ENCODE measurements around the gene IQSEC1.

The IQSEC1 gene

DNA sequence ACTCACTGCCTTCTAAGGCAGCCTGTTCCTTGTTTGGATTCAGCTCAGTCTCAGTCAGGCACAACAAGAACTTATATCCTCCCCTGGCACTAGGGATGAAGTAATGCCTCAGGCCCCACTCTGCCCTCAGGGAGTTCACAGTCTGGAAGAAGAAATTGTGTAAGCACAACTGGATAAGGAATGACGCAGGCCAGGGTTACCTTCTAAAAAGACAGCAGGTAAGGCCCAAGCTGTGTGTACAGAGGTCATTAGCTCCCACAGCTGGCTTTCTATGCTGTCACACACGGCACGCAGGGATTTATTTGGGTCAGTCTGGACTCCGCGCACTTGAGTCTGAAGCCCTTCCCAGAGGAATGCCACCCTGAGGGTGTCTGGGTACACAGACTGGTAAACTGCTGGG lies 82.9 kb downstream of the IQSEC1 start:
- Histone ChIP-seq H3K36me3 (ENCODE audit: low read length) (no peaks in the 10 kb centered on the region), H4K20me1 (ENCODE audit: low read depth, low read length) (no peaks in the 10 kb centered on the region), H3K27ac (ENCODE audit: low read depth, low read length) (no peak overlapping the region), H2AFZ (ENCODE audit: low read depth, low read length, severe bottlenecking) (no peak overlapping the region), H3F3A (ENCODE audit: insufficient read depth) (no peaks in the 10 kb centered on the region), H3K9me2 (replicated peaks; ENCODE audit: insufficient read depth, low read length) (no peaks in the 10 kb centered on the region), H3K79me2 (ENCODE audit: insufficient read depth, low read length) (no peaks in the 10 kb centered on the region), H3K4me2 (ENCODE audit: low read depth, low read length, poor library complexity, severe bottlenecking) (no peak overlapping the region), H3K27me3 (ENCODE audit: low read length) (no peaks in the 10 kb centered on the region), H3K9me3 (ENCODE audit: insufficient read depth, low read length) (no peaks in the 10 kb centered on the region), H3K9ac (ENCODE audit: low read length) (no peak overlapping the region), H3K4me3 (ENCODE audit: insufficient read depth, low read length, poor library complexity, severe bottlenecking) (no peak overlapping the region)
- TF ChIP-seq, protein P1, sequence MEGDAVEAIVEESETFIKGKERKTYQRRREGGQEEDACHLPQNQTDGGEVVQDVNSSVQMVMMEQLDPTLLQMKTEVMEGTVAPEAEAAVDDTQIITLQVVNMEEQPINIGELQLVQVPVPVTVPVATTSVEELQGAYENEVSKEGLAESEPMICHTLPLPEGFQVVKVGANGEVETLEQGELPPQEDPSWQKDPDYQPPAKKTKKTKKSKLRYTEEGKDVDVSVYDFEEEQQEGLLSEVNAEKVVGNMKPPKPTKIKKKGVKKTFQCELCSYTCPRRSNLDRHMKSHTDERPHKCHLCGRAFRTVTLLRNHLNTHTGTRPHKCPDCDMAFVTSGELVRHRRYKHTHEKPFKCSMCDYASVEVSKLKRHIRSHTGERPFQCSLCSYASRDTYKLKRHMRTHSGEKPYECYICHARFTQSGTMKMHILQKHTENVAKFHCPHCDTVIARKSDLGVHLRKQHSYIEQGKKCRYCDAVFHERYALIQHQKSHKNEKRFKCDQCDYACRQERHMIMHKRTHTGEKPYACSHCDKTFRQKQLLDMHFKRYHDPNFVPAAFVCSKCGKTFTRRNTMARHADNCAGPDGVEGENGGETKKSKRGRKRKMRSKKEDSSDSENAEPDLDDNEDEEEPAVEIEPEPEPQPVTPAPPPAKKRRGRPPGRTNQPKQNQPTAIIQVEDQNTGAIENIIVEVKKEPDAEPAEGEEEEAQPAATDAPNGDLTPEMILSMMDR (IDR thresholded peaks at IDR 0.05; ENCODE audit: insufficient read depth, low read length, poor library complexity, severe bottlenecking) = no peak
- TF ChIP-seq EZH2phosphoT487 (conservative IDR thresholded peaks at IDR 0.05; ENCODE audit: low read length) = no peak

GRCh38 chr3:12988728-12989454 lies 84.3 kb downstream of the IQSEC1 start:
- H2AFZ ChIP-seq (ENCODE audit: low read depth, low read length, severe bottlenecking) = no peak overlapping the region
- no peaks in the 10 kb centered on the region for H3F3A ChIP-seq (ENCODE audit: insufficient read depth)
- H3K9ac ChIP-seq (ENCODE audit: low read length) = no peak overlapping the region
- H3K9me2 ChIP-seq (replicated peaks; ENCODE audit: insufficient read depth, low read length) = no peaks in the 10 kb centered on the region
- H3K9me3 ChIP-seq (ENCODE audit: insufficient read depth, low read length) = no peaks in the 10 kb centered on the region
- no peak overlapping the region for H3K4me2 ChIP-seq (ENCODE audit: low read depth, low read length, poor library complexity, severe bottlenecking)
- no peak overlapping the region for H3K27ac ChIP-seq (ENCODE audit: low read depth, low read length)
- H3K27me3 ChIP-seq (ENCODE audit: low read length) = no peaks in the 10 kb centered on the region
- no peaks in the 10 kb centered on the region for H4K20me1 ChIP-seq (ENCODE audit: low read depth, low read length)
- no peaks in the 10 kb centered on the region for H3K36me3 ChIP-seq (ENCODE audit: low read length)
- no peak for TF ChIP-seq EZH2phosphoT487 (conservative IDR thresholded peaks at IDR 0.05; ENCODE audit: low read length)
- TF ChIP-seq, protein P1 (IDR thresholded peaks at IDR 0.05; ENCODE audit: insufficient read depth, low read length, poor library complexity, severe bottlenecking) = no peak
- H3K4me3 ChIP-seq (ENCODE audit: insufficient read depth, low read length, poor library complexity, severe bottlenecking) = no peak overlapping the region
- no peaks in the 10 kb centered on the region for H3K79me2 ChIP-seq (ENCODE audit: insufficient read depth, low read length)

DNA sequence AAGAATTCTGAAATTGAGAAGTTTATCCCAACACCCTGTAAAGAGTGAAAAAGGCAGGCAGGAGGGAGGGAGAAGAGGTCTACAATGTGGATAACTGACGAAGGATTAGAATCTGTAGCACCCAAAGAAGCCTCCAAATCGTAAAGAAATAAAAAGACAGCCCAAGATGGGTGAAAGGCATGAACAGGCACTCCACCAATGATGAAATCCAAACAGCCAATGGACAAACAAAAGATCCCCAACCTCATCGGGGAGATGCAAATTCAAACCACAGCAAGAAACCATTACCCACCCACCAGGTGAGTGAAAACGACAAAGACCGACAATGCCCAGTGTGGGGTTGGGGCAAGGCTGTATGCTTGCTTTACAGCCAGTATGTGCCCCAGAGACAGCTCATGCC lies 85.6 kb downstream of the IQSEC1 start:
- TF ChIP-seq, protein P1 (IDR thresholded peaks at IDR 0.05; ENCODE audit: insufficient read depth, low read length, poor library complexity, severe bottlenecking) = no peak
- TF ChIP-seq EZH2phosphoT487 (conservative IDR thresholded peaks at IDR 0.05; ENCODE audit: low read length) = no peak
- Histone ChIP-seq H3K79me2 (ENCODE audit: insufficient read depth, low read length) (no peaks in the 10 kb centered on the region), H3K4me2 (ENCODE audit: low read depth, low read length, poor library complexity, severe bottlenecking) (no peak overlapping the region), H3F3A (ENCODE audit: insufficient read depth) (no peaks in the 10 kb centered on the region), H3K27ac (ENCODE audit: low read depth, low read length) (no peak overlapping the region), H3K9me3 (ENCODE audit: insufficient read depth, low read length) (no peaks in the 10 kb centered on the region), H2AFZ (ENCODE audit: low read depth, low read length, severe bottlenecking) (no peak overlapping the region), H4K20me1 (ENCODE audit: low read depth, low read length) (no peaks in the 10 kb centered on the region), H3K9ac (ENCODE audit: low read length) (no peak overlapping the region), H3K9me2 (replicated peaks; ENCODE audit: insufficient read depth, low read length) (no peaks in the 10 kb centered on the region), H3K27me3 (ENCODE audit: low read length) (no peaks in the 10 kb centered on the region), H3K36me3 (ENCODE audit: low read length) (no peaks in the 10 kb centered on the region), H3K4me3 (ENCODE audit: insufficient read depth, low read length, poor library complexity, severe bottlenecking) (no peak overlapping the region)
